ENCODE results near the gene NCOA3. TPM values are rescaled to one million over a fixed set of nuclear protein-coding genes. Genes with fewer than 3 reads are reported as not detected.

NCOA3 gene
- total and polyA plus RNA-seq, 2 of the 8 experiments (the other 6 are each of a cell fraction or from before 2014, with no cell fraction given), result 7.9 to 24.7 TPM

- WGBS, 2 experiments (ENCODE audit: extremely low coverage in 1 of 2, insufficient coverage in 1 of 2, insufficient read length in 1 of 2, insufficient replicate concordance in 2 of 2, low coverage in 1 of 2, low lambda C conversion rate in 2 of 2, missing lambda C conversion rate in 1 of 2), result 94% methylated on average over 9 of the region's 9 CpGs; no CpG with 5 or more reads in 1 of the 2 experiments
- H2AK5ac ChIP-seq (ENCODE audit: low read depth, low read length), result no peak overlapping the region
- H3K23me2 ChIP-seq (ENCODE audit: low read depth, low read length), result no peaks in the 10 kb centered on the region
- FAIRE-seq (no peak), DNase-seq (ENCODE audit: low read depth in 1 of 2, low spot score in 2 of 2) (no peak)
- H2BK5ac ChIP-seq (ENCODE audit: low read depth, low read length), result no peak overlapping the region
- no peak overlapping the region for H3K18ac ChIP-seq (ENCODE audit: extremely low read depth, low read length)
- peaks cover 0 to 58% of the 10 kb centered on the region in 2 experiments; a peak in 3 of 4 replicates for H3K79me2 ChIP-seq (ENCODE audit: control insufficient read depth in 1 of 2, insufficient read depth in 2 of 2, low read length in 2 of 2)
- H3K79me1 ChIP-seq (ENCODE audit: low read depth, low read length), result 0 out of 2 replicates have a peak, but pooled peaks cover 2% of the 10 kb centered on the region
- H3K4me3 ChIP-seq (ENCODE audit: extremely low read depth in 1 of 4, insufficient read depth in 2 of 4, low read depth in 3 of 4, low read length in 4 of 4), result no peak overlapping the region
- H3K4ac ChIP-seq (replicated peaks; ENCODE audit: insufficient read length, low read depth, low read length), result no peak overlapping the region
- ChIA-PET CTCF (ENCODE audit: partially characterized antibody) (no interaction called here), POLR2A (ENCODE audit: partially characterized antibody) (no interaction called here)
- H3K14ac ChIP-seq (ENCODE audit: insufficient read length), result no peak overlapping the region
- H2BK15ac ChIP-seq (ENCODE audit: low read length), result no peak overlapping the region
- no peak overlapping the region for H2BK120ac ChIP-seq (replicated peaks; ENCODE audit: low read depth, low read length)
- no peak overlapping the region for H3K56ac ChIP-seq (replicated peaks; ENCODE audit: insufficient read length, low read depth, low read length)
- H2BK12ac ChIP-seq (ENCODE audit: low read depth, low read length), result no peak overlapping the region
- no peak overlapping the region for H2AFZ ChIP-seq (ENCODE audit: low read length)
- H3K4me2 ChIP-seq (ENCODE audit: insufficient read depth in 1 of 2, low read depth in 2 of 2, low read length in 2 of 2), result no peak overlapping the region
- H4K91ac ChIP-seq (replicated peaks; ENCODE audit: insufficient read length, low read length), result no peak overlapping the region
- H3K23ac ChIP-seq (ENCODE audit: insufficient read length), result no peak overlapping the region
- peaks cover 0 to 1% of the 10 kb centered on the region in 2 experiments for H4K20me1 ChIP-seq (replicated peaks in 1 of 2; ENCODE audit: control insufficient read depth in 1 of 2, insufficient read depth in 2 of 2, low read length in 2 of 2)
- H3K27me3 ChIP-seq (replicated peaks in 1 of 4; ENCODE audit: control insufficient read depth in 3 of 4, extremely low read depth in 1 of 4, insufficient read depth in 3 of 4, low read length in 3 of 4), result no peaks in the 10 kb centered on the region
- no peak overlapping the region for H2BK20ac ChIP-seq (ENCODE audit: low read length)
- no peak overlapping the region for H3K27ac ChIP-seq (ENCODE audit: low read depth, low read length)
- no peaks in the 10 kb centered on the region for H3K36me3 ChIP-seq (ENCODE audit: control insufficient read depth in 2 of 4, insufficient read depth in 4 of 4, low read length in 3 of 4)
- no peaks in the 10 kb centered on the region for H3K9me3 ChIP-seq (ENCODE audit: insufficient read depth in 2 of 2, low read depth in 1 of 2, low read length in 1 of 2)
- H3K4me1 ChIP-seq (replicated peaks in 1 of 4; ENCODE audit: control insufficient read depth in 3 of 4, insufficient read depth in 4 of 4, low read length in 3 of 4), result peaks cover 0 to 7% (median 2%) of the 10 kb centered on the region in 4 experiments; a peak in 3 of 7 replicates
- H3K9ac ChIP-seq (replicated peaks in 1 of 4; ENCODE audit: extremely low read depth in 1 of 4, low read depth in 3 of 4, low read length in 3 of 4), result no peak overlapping the region
- H4K5ac ChIP-seq (ENCODE audit: insufficient read length, low read depth, low read length), result no peak overlapping the region
- H4K8ac ChIP-seq (ENCODE audit: extremely low read depth, insufficient read depth, low read length), result no peak overlapping the region
- TF ChIP-seq SIRT6 (IDR thresholded peaks at IDR 0.05; ENCODE audit: low read length) (no peak), BACH1 (IDR thresholded peaks at IDR 0.05; ENCODE audit: low read length) (no peak), FOSL1 (IDR thresholded peaks at IDR 0.05; ENCODE audit: insufficient read depth, low read depth, low read length) (no peak), RXRA (IDR thresholded peaks at IDR 0.05; ENCODE audit: insufficient read depth, low read depth, low read length) (no peak), HDAC6 (IDR thresholded peaks at IDR 0.05; ENCODE audit: low read depth, low read length) (no peak), CTCF (IDR thresholded peaks at IDR 0.05; ENCODE audit: control extremely low read depth in 1 of 3, insufficient read depth in 1 of 3, low read depth in 1 of 3, low read length in 3 of 3) (no peak), NRF1 (IDR thresholded peaks at IDR 0.05; ENCODE audit: low read depth, low read length) (no peak), SIN3A (conservative IDR thresholded peaks at IDR 0.05 in 1 of 2, IDR thresholded peaks at IDR 0.05 in 1 of 2; ENCODE audit: low read depth in 1 of 2, low read length in 2 of 2) (no peak), SUZ12 (IDR thresholded peaks at IDR 0.05; ENCODE audit: low read length) (no peak), YY1 (IDR thresholded peaks at IDR 0.05; ENCODE audit: low read depth, low read length) (no peak), GABPA (IDR thresholded peaks at IDR 0.05; ENCODE audit: borderline replicate concordance, insufficient read depth, low read length) (no peak), POLR2A (IDR thresholded peaks at IDR 0.05; ENCODE audit: control extremely low read depth in 1 of 2, low read depth in 2 of 2, low read length in 2 of 2) (no peak)
Observed at GRCh38 chr20:47552996-47553395, 51.3 kb downstream of the NCOA3 start.
